IPS DF 19.7 (cell line): Measurements from ENCODE around the gene STIM1.
"Not testable (repeated sequence)": the region's sequence is repeated elsewhere in the genome, so short reads cannot be mapped to it uniquely, and the experiment has no call there.

Experiments used
- DNase-seq: peaks from one replicate; pipeline ENCODE4 v3.0.0-alpha.2; 2013; ENCODE audit warnings: low read depth, low spot score

The STIM1 gene

DNA sequence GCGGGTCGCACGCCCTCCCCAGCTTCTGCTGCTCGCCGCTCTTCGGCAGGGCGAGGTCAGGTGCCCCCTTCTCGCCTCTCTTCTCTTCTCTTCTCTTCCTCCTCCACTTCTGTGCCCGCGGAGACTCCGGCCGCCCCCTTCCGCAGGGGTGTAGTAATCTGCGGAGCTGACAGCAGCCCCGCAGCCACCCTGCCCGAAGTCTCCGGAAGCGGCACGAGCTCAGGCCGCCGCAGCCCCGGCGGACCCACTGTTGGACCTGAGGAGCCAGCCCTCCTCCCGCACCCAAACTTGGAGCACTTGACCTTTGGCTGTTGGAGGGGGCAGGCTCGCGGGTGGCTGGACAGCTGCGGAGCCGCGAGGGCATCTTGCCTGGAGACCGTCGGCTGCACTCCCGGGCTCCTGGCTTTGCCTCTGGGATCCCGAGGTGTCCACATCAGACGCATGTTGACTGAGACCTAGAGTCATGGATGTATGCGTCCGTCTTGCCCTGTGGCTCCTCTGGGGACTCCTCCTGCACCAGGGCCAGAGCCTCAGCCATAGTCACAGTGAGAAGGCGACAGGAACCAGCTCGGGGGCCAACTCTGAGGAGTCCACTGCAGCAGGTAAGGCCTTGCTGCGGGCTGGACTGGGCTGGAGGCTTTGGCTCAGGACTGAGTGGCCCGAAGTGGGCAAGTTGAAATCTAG is 486 bp downstream of the STIM1 start:
- no peak for DNase-seq

DNA sequence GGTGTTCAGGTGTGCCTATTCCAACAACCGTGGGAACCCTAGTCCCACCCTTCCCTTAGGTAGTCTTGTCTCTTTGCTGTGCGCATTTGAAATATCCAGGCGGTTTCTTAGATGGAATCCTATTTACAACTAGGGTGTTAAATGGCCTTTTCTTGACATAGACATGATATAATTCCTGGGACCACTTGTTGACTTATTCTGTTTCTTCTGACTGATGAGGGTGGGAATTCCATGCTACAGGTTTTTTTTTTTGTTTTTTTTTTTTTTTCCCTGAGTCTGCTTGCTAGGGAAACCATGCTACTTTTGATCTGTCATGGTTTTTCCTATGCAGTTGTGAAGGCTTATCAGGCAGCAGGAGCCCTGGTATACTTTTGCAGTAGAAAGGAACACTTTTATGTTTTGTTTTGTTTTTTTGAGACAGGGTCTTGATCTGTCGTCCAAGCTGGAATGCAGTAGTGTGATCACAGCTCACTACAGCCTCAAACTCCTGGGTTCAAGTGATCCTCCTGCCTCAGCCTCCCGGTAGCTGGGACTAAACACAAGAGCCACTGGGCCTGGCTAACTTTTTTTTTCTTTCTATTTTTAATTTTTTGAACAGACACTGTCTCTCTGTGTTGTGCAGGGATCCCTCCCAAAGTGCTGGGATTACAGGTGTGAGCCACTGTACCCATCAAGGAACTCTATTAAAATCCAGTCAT is 1.5 kb downstream of the STIM1 start:
- no peak for DNase-seq

DNA sequence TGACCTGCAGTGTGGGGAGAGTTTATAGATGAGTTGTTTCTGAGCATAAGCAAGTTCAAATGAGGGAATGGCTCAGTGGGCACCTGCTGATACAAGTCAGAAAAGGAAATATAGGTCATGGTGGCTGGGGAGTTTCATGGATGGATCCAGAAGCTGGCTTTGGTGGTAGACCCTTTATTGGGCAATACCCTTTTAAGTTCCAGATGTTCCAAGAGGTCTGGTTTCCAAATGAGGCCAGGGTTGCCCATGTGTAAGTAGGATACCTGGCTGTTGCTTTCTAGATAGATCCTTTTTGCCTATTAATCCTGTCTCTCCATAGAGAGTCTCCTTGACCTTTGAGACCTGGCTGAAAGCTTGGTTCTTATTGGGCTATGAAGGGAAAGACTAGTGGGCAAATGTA is 2.2 kb downstream of the STIM1 start:
- DNase-seq, result no peak

DNA sequence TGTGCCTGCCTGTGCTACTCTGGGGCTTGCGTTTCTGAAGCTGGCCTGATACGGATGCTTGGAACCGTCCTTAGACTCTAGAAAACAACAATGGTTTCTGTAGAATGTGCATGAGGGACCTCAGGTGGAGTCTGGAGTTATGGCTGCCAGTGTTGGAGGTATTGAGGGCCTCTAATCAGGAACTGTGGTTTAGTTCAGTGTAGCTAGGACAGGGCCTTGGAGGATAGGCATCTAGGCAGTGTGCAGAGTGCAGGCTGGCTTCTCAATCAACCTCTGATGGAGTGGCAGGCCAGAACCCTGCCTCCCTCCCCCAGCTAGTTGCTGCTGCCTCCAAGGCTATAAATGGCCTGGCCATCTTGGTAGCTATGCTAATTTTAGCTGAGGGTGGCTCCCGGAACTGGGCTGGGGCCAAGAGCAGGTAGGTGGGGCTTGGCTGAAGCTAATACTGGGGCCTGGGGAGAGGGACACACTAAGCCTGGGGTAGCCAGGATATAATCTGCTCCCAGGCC is 4.0 kb downstream of the STIM1 start:
- DNase-seq, result no peak

DNA sequence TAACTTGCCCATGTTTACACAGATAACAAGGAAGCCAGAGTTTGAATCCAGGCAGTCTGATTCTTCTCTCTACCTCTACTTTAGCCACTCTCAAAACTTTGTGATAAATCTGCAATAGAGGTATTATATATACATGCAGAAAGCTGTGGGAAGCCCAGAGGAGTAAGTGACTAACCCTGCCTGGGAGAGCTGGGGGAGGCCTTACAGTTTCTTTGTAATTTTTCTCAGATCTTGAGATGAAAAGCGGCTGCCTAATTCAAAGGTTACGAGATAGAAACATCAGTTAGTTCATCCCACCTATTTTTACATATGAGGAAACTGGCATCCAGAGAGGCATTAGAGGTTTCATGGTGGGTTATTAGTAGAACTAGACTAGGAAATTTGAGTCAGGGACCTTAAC is 4.9 kb downstream of the STIM1 start:
- DNase-seq, result no peak

DNA sequence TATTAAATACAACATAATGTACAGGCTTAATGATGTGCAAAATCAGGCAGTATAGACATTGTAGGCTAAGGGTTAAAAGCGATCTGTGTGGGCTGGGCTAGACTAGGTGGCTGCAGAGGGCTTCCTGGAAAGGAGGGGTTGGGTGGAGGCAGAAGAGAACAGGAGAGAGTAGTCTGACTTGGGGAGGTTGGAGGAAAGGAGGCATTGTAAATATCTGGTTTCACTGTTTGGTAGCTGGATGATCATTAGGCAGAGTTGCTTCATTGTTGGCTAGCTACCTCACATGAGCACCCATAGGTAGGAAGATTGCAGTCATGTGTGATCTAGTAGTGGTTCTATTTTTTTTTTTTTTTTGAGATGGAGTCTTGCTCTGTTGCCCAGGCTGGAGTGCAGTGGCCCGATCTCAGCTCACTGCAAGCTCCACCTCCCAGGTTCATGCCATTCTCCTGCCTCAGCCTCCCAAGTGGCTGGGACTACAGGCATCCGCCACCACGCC is 5.5 kb downstream of the STIM1 start:
- not testable (repeated sequence) for DNase-seq

DNA sequence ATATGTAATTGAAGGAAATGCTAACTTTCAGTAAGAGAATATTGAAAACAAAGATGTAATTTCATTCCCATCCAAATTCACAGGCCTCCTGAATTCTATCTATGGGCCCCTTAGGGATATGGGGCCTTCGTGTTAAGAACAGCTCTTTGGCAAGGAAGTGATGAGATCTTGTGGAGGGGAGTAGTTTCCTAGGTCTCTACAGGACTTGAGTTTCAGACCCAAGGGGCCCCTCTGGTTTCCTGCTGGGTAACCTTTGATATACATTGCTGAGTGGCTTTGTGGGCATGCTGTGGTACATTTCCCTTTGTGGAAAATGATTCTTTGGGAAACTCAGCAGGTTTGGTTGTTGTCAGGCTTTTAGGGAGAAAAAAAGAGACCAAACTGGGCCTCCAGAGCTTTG is 6.2 kb downstream of the STIM1 start:
- no peak for DNase-seq

DNA sequence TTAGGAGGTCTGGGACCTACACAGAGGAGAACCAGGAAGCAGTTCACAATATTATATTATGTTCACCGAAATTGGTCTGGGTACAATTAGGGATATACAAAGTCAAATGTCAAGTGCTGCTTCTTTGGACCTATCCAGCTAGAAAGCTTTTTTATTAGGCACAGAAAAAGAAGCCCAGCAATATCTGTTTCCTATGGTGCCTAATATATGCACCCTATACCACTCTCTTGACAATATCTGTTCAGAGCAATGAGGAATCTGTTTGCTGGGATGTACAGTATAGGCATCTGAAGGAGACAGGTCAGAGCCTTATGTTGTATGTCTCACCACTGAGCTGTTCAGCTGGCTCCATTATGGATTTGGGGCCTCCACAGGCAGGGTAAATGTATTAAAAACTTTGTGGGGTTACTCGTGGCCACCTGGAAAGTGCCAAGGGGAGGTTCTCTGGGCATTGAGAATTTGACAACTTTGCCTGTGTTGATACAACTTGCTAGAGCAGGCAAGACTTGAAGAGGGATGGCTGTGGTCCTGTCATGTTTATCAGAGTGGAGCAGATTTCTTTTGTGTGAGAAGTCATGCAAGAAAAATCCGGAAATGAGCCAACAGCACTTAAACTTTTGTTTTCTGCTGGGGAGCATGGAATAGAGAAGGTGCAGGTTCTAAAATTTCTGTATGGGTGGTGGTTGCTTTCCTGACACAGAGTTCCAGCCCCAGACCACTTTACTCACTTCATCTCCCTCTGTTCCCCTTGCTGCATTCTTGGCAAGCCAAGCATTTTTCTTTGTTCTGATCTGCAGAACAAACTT is 10.1 kb downstream of the STIM1 start:
- no peak for DNase-seq

DNA sequence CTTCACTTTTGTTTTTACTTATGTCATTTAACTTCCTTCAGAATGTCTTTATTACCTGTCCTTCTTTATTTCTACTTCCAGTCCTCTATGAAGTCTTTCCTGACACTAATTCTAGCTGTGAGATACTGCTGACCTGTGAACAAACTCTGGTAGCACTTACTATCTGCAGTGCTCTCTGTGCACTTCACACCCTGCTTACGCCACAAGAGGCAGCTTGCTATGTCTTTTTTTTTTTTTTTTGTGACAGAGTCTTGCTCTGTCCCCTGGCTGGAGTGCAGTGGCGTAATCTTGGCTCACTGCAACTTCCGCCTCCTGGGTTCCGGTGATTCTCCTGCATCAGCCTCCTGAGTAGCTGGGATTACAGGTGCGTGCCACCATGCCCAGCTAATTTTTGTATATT is 10.7 kb downstream of the STIM1 start:
- no peak for DNase-seq

DNA sequence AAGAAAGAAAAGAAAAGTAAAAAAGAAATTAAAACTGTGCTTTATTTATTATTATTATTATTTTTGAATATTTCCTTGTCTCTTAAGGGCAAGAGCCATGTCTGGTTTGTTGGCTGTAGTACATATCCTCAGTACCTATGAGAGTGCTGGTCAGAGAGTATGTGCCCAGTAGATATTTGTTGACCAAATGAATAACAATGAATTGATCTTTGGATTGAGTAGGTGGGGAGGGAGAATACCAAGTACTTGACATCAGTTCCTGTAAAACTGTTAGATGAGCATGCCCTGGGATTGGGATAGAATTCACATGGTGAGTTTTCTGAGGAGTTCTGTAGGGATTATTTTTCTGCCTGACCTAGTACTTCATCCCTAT is 11.4 kb downstream of the STIM1 start:
- DNase-seq, result no peak

DNA sequence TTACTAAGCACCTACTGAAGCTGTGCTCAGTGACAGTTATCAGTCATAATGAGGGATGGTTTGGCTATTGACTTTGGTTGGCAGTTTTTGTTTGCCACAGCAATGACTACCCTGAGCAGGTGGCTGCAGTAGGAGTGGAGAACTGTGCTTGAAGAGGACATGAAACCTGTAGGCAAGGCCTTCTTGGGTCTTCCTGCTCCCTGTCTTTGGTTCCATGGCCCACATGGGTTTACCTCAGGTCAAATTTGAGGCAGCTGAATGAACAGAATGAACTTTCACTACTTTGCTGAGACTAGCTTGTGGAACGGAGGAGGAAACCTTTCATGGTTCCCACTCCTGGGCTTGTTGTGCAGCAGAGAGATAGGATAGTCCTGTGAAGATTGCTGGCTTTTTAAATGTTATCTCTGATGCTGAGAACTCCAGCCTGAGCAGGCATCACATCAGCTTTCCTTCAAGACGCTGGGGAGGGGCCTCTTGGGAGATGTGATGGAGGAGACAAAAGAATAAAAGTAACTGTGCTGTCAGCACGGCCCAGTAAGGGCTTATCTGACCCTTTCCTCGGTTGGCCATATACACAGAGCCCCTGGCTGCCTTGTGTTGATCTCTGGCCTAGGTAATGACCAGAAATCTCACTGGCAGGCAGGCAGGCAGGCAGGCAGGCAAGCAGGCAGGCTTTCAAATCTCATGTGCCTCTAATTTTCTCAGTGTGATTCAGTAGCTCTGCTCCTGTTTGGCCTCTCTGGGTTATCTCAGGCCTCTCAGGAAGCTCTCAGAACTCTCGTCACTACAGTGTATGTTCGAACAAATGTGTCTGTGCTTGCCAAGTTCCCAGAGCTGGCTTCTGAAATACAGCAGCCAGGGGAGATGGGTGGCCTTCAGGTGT is 12.0 kb downstream of the STIM1 start:
- no peak for DNase-seq

DNA sequence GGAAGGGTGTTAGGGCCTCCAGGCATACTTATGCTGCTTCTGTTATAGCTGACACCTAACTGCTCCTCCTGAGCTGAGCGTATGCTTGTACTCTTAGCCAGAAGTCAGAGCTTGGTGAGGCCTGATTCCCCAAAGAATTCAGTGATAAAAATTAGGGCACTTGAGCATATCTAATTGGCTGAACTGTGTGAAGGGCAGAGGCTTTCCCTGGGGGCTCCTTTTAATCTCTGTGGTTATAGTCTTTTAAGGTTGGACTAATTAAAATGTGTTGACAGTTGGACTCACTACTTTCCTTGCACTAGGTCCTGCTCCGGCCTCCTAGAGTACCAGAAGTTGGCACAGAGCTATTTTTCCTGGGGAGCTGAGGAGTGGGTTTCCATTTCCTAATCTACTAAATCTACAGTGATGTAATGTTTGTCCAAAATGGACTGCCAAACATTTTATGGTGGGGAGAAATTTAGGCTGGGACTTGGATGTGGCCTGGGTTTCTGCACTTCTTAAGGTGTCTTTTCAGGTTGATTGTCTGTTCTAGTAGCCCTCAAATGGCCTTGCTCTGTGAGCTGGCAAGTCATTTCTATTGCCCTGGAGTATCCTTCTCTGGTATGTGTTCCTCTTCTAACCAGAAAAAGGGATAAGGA is 18.4 kb downstream of the STIM1 start:
- DNase-seq, result no peak

DNA sequence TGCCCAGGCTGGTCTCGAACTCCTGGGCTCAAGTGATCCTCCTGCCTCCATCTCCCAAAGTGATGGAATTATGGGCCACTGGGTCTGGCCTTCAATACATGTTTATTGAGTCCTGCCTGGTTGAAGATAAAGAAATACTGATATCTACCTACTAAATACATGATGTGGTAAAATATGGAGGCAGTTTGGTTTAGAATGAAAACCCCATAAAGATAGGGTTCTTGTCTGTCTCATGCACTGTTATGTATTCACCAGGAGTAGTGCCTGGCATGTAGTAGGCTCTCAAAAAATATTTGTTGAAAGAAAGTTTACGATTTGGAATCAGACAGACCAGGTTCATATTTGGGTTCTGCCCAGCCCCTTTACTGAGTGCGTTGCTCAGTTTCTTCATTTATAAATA is 21.1 kb downstream of the STIM1 start:
- DNase-seq, result no peak

DNA sequence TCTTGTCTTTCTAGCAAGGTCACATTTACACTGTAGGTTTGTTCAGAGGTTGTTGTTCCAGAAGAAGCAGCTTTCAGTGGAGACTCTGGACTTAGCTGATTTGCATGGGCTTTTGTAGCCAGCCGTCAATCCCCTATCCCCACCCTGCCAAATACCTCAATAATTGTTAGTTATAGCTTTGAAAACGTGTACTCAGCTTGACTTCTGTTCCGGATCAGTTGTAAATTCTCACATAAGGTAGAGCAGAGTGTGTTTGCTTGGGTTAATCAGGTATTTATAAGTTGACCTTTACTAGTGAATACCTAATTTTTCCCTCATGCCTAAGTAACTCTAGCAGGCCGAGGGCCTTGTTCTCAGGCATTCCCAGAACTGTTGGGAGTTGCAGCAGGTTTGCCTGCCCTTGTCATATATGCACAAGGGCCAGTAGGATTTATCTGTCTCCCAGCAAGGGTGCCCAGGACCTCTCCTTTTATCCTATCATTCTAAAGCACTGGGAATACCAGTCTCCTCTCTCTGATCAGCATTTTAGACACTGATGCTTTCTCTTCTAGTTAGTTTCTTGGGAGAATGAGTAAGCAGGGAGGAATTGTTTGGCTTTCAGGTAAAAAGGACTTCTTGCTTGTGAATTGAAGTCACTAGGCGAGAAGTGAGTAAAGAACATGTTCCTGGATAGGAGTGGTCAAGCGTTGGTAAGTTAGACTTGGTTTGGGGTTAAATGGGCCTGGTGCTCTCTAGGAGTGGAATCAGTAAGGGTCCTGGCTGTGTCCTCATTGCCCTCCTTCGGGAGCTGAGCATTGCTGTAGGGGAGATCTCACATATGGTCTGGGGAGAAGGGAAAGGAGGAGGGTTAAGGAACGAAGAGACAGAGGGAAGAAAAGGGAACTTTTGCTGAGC is 22.1 kb downstream of the STIM1 start:
- no peak for DNase-seq

DNA sequence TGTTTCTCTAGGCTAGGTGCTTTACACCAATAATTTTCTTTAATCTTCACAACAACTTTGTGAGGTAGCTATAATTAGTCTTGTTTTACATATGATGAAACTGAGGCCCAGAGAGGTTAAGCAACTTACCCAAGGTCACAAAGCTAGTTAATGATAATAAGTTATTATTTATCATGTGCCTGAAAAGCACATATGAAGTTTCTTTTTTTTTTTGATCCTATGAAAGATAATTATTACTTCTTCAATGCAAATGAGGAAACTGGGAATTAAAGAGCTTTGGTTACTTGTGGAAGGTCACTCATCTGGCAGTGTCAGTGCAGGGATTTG is 22.8 kb downstream of the STIM1 start:
- DNase-seq, result no peak

DNA sequence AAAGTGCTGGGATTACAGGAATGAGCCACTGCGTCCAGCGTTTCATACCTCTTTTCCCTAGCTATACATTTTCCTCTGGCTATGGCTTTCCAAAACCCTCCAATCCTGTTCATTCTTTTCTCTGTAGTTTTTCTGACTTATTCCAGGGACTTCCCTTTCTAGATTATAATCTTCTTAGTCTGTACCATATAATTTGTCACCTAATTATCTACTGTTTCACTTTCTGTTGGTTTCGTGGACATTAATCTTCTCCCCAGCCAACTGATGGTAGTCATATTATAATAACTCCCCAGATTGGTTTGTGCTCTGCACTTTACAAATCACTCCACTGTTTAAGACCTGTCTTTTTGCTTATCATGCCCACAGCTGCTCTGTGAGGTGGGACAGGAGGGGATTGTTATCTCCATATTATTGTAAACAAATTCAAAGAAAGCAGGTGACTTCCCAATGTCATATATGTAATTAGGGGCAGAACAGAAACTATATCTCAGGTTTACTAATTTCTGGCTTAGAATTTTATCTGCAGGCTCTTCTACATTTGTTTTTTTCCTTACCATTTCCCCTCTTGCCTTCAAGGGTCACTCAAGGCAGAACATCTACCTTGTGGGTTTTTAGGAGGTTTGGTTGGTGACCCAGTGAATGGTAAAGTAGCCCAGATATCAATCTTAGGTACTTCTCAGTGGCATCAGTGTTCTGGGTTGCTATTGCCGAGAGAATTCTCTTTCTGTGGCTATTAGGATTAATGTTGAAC is 23.9 kb downstream of the STIM1 start:
- DNase-seq, result no peak

DNA sequence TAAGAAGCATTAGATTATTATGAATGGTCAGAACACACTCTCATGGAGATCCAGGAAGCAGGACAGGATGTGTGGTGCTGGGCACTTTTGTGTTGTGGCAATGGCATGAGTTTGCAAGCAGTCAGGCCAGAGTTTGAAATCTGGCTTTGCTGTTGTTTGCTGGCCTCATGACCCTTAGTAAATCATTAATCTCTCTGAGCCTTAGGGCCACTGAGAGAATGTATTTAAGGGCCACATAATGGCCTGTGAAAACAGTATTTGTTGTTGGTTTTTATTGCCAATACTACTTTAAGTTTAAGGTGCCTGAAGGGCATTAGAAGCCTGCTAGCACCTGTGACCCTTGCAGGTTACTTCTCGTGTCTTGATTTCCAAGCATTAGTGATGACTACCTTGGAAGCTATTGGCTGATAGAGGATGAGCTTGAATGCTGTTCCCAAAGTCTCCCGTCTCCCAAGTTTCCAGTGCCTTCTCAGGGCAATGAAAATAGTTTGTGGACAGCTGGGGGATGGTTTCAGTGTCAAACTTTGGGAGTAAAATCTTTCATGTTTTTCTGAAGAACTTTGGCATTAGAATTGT is 24.6 kb downstream of the STIM1 start:
- no peak for DNase-seq

DNA sequence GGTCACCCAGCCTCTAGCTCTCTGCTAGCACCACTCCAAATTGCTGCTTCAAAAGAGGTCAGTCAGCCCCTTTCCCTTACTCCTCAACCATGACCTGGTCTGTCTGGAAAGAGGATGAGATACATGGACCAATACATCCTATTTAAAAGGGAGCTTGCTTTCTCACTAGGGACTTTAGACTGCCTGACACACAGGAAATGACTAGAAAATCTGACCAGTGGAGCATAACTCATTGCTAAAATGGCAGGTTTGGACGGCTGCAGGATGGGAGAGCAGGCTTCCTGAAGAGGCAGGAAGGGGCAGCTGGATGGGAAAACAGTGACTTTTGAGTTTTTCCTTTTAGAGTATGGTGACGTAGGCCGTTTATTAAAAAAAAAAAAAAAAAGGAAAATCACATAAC is 25.3 kb downstream of the STIM1 start:
- no peak for DNase-seq

DNA sequence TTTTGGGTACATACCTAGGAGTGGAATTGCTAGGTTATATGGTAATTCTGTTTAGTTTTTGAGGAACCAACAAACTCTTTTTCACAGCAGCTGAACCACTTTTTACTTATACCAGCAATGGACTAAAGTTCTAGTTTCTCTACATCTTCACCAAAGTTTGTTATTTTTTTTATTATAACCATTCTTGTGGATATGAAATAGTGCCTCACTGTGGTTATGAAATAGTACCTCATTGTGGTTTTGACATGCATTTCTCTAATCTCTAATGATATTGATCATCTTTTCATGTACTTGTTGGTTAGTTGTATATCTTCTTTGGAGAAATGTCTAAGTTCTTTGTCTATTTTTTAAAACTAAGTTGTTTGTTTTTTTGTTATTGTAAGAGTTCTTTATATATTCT is 27.2 kb downstream of the STIM1 start:
- DNase-seq, result no peak
